GM18909 (cell line): ENCODE measurements around the gene RTEL1.

Source experiments
- ATAC-seq: cut with Tn5 transposase; IDR thresholded peaks from one replicate; pipeline ENCODE4 v1.9.1; 2021; ENCODE audit warnings: mild to moderate bottlenecking; ENCODE audit not compliant: unreplicated experiment, poor library complexity

RTEL1 gene

DNA sequence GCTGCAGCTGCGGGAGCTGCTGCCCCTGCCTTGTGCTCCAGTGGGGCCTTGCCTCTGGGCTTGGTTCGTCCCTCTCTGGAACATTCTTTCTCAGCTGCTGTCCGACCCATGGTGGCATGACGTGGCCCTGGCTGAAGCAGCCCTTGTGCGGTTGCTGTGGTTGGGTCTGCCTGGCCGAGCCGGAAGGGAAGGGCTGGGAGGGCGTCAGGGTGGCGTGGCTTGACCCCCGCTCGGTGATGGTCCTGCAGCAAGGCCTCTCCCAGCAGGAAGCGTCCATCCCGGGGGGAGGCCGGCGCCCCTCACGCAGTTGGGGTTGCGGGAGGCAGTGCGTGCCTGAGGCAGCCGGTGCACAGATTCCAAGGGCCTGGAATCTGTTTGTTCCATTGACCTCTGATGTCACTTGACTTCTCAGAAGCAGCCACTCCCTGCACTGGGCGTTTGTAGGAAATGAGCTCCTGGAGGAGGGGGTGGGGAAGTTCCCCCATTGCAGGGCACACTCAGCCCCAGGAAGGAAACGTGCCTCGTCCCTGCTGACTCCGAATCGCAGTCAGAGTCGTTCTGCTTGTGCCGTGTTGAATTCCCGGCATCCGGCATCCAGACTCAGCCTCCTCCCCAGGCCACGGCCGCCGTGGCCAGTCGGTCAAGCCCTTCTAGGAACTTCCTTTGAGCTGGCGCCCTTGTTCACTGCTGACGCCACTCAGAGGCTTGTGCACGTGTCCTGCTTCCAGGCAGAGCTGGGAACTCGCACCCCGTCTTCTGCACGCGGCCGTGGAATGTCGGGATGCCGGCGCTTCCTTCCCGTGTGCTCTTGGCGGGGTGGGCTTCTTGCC is 28.6 kb downstream of the RTEL1 start:
- ATAC-seq, result no peak

DNA sequence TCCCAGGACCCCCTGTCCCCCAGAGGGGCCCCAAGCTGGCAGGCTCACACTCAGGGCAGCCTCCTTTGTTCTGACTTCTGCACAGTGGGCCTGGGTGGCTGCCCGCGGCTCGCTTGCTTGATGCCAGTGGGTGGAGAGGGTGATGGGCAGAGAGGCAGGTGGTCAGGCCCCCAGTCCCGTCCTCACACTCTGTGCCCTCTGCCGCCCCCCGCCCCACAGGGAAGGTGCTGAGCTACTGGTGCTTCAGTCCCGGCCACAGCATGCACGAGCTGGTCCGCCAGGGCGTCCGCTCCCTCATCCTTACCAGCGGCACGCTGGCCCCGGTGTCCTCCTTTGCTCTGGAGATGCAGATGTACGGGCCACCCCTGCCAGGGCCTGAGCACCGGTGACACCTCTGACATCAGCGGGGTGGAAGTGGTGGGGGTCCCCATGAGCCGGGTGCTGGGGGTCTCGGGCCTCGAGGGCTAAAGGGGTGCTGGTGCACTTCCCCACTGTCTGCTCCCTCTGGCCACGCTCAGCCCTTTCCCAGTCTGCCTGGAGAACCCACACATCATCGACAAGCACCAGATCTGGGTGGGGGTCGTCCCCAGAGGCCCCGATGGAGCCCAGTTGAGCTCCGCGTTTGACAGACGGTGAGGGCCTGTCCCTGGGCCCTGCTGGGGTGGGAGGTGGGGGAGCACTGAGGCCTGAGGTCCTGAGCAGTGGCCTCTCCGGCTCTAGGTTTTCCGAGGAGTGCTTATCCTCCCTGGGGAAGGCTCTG is 29.5 kb downstream of the RTEL1 start:
- no peak for ATAC-seq

DNA sequence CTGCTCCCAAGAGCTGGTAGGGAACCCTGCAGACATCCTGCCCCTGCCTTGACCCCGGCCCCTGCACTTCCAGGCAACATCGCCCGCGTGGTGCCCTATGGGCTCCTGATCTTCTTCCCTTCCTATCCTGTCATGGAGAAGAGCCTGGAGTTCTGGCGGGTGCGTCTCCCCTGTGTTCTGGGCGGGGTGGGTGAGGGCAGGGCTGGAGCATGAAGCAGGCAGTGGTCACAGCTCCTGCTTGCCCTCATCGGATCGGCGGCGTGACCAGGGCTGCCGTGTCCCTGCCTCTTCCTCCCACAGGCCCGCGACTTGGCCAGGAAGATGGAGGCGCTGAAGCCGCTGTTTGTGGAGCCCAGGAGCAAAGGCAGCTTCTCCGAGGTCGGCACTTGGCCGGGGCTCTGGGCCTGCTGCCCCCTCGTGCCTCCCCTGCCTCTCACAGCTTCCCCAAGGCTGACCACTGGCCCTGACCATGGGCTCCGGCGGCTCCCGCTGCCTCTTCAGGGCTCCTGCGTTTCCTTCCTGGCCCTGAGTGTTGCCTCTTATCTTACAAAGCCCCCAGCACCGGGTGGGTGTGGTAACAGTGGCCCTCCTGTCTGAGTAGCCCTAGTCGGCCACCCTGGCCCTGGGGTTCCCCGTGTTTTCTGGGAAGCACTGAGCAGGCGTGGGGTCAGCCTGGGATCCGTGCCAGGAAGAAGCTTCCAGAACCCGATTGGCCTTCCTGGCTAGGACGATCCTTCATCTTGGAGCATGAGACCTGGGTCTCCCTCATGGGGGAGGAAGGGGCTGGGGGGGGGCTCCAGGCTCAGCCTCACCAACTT is 30.3 kb downstream of the RTEL1 start:
- ATAC-seq, result no peak

DNA sequence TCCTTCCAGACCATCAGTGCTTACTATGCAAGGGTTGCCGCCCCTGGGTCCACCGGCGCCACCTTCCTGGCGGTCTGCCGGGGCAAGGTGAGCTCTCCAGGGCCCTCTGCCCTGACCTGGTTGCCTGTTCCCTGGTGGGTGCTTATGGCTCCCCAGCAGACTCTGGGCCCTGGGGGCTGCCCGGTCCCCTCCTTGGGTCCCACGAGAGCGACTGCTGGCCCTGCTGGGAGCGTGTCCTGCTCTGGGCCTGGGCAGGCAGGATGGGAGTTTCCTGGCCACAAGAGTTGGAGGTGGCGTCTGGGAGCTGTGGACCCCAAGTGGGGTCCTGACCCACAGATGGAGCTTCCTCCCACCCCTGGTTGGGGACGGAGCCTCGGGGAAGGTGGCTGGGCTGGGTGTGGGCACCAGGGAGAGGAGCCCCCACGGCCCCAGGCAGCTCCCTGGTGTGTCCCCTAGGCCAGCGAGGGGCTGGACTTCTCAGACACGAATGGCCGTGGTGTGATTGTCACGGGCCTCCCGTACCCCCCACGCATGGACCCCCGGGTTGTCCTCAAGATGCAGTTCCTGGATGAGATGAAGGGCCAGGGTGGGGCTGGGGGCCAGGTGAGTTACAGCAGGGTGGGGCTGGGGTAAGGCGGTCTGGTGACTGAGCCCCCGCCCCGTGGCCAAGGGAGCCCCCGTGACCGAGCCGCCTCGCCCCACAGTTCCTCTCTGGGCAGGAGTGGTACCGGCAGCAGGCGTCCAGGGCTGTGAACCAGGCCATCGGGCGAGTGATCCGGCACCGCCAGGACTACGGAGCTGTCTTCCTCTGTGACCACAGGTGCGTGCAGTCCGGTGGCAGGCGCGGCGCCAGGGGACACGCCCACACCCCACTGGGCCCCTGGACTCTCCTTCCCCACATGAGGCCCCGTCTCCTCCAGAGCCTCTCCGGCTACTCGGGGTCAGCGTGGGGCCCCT is 31.2 kb downstream of the RTEL1 start:
- no peak for ATAC-seq

DNA sequence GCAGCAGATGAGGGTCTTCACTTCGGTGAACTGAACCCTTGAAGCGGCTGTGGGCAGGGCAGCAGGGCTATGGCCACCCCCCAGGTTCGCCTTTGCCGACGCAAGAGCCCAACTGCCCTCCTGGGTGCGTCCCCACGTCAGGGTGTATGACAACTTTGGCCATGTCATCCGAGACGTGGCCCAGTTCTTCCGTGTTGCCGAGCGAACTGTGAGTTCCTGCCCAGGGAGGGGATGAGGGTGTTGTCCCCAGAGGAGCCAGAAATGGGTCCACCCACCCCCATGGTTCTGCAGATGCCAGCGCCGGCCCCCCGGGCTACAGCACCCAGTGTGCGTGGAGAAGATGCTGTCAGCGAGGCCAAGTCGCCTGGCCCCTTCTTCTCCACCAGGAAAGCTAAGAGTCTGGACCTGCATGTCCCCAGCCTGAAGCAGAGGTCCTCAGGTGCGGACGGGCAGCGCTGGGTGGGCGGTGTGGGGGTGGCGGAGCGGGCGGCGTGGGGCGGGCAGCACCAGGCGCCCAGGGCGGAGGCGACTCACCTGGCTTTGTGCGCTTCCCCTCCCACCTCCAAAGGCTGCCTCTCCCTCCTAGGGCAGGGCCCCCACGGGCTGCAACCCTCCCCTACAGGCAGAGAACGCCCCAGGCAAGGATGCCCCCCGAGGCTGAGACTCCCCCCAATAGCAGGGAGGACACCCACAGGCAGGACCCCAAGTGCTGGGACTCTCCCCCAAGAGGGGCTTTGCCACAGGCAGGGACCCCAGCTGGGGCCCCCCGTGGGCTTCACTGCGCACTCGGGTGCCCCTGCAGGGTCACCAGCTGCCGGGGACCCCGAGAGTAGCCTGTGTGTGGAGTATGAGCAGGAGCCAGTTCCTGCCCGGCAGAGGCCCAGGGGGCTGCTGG is 32.1 kb downstream of the RTEL1 start:
- no peak for ATAC-seq

DNA sequence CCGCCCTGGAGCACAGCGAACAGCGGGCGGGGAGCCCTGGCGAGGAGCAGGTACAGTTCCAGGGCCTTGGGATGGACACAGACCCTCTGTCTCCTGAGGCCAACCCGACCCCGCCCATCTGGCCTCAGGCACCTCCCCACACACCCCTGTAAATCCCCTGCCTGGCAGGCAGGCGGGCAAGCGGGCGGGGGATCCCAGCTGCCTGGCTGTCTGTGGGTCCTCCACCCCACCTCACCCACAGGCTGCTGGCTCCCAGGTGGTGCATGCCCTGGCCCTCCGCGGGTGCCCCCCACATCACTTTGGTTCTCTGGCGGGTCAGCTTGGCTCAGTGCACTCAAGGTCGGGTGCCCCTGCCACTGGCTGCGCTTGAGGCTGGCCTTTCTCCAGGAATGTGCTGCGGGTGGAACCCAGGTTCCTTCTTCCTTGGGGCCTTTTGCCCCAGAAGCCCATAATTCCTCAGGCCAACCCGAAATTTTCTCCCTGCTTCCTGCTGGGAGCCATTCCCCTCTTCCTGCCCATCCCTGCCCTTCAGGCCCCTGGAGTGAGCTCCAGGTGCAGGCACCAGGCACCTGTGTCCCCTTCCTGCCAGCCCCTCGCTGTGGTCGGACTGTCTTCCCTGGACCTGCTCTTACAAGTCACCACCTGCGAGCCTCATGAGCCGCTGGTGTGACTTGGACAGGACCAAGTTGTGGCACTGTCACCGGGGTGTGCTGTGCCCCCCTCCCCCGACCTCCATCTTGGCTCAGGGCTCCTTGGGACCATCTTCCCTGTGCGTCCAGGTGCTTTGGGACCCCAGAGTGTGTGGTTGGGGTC is 33.0 kb downstream of the RTEL1 start:
- ATAC-seq, result no peak

DNA sequence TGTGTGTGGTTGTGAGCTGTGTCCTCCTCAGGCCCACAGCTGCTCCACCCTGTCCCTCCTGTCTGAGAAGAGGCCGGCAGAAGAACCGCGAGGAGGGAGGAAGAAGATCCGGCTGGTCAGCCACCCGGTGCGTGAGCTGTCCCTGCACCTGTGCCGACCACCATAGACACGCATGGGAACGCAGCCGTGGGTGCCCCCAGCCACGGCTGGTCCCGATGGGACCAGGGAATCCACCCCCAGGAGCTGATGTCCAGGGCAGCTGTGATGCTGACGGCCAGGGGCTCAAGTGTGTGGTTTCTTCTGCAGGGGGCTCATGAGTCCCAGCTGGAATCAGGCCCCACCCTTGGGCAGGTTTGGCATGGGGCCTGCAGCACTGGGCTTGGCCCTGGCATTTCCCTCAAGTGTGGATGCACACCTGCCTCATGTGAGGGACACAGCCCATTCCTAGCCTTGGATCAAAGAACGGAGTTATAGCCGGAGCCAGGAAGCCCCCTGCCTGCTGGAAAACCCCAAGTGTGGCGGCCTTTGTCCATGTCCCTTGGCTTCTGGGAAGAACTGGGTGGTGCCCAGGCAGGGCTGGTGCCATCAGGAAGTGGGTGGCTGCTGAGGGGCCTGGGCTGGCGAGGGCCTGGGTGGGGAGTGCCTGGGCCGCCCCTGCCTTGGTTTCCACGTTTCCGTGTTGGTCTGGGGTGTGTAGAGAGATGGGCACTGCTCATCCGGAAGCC is 33.8 kb downstream of the RTEL1 start:
- ATAC-seq, result no peak

DNA sequence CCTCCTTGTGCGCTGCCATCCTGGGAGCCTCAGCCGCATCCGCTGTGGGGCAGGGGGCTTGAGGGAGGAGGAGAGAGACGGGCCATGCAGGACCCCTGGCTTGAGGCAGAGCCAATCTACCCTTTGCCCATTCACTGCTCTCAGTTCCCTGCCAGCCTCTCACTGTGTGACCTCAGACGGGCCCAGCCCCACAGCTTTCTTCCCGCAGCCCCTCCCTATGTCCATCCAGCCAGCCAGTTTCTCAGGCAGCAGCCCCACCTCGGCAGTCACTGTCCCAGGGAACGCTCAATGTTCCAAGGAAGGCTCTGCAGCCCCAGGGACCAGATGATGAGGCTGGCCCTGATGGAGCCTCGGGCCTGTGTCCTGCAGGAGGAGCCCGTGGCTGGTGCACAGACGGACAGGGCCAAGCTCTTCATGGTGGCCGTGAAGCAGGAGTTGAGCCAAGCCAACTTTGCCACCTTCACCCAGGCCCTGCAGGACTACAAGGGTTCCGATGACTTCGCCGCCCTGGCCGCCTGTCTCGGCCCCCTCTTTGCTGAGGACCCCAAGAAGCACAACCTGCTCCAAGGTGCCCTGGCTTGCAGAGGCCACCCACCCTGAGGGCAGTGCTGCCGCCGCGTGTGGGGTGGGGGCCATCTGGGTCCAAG is 34.4 kb downstream of the RTEL1 start:
- ATAC-seq, result no peak

DNA sequence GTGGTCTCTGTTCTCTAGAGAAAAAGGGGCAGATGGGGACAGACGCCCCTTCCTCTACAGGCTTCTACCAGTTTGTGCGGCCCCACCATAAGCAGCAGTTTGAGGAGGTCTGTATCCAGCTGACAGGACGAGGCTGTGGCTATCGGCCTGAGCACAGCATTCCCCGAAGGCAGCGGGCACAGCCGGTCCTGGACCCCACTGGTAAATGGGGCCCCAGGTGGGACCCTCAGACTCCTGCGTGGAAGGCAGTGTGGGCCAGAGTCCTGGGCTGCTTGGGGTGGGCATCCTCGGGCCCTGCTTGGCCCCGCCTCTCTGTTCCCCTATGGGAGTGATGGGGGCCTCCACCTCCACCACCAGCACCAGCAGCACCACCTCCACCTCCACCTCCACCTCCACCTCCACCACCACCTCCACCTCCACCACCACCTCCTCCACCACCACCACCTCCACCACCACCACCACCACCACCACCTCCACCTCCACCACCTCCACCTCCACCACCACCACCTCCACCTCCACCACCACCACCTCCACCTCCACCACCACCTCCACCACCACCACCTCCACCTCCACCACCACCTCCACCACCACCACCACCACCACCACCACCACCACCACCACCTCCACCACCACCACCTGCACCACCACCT is 35.1 kb downstream of the RTEL1 start:
- ATAC-seq, result no peak

DNA sequence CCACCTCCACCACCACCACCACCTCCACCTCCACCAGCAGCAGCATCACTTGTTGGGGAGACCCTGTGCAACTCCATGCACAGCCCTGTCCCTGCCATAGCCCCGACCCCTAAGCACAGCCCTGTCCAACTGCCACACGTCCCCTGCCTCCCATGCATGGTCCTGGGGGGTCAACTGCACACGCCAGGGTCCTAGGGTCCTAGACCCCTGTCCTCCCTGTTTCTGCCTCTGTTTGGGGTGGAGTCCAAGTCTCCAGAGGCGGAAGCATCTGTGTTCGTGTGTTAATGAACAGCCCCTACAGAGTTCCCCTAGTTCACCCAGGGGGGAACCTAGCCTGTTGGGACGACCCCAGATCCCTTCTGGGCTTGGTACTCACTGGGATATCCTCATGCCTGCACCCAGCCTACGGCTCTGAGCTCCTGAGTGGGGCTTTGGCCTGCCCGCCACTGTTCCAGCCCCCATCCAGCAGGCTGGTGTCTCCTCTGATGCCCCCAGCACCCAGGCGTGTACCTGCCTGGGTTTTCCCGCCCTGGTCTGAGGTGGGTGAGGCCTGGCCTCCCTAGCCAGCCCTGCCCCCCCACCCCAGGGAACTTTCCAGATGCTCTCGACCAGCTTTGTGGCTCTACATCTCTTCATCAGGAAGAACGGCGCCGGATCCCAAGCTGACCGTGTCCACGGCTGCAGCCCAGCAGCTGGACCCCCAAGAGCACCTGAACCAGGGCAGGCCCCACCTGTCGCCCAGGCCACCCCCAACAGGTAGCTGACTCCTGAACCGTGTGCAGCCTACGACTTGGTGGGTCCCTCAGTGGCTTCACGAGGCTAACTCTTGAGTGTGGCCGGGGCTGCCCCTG is 35.8 kb downstream of the RTEL1 start:
- ATAC-seq, result no peak

DNA sequence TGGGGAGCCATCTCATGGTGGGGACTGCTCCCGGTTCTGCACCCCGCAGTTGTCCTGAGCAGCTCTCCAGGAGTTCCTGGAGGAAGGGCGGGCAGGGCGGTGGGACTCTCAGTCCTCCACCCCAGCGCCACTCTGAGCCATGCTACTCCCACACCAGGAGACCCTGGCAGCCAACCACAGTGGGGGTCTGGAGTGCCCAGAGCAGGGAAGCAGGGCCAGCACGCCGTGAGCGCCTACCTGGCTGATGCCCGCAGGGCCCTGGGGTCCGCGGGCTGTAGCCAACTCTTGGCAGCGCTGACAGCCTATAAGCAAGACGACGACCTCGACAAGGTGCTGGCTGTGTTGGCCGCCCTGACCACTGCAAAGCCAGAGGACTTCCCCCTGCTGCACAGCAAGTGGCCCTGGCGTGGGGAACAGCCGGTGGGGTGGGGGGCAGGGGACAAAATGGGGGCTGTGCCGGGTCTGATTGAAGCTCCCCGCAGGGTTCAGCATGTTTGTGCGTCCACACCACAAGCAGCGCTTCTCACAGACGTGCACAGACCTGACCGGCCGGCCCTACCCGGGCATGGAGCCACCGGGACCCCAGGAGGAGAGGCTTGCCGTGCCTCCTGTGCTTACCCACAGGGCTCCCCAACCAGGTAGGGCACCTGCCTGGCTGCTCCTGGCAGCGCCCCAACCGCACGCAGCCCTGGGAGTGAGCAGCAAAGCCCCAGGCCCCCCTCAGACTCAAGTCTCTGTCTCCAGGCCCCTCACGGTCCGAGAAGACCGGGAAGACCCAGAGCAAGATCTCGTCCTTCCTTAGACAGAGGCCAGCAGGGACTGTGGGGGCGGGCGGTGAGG is 36.7 kb downstream of the RTEL1 start:
- no peak for ATAC-seq

DNA sequence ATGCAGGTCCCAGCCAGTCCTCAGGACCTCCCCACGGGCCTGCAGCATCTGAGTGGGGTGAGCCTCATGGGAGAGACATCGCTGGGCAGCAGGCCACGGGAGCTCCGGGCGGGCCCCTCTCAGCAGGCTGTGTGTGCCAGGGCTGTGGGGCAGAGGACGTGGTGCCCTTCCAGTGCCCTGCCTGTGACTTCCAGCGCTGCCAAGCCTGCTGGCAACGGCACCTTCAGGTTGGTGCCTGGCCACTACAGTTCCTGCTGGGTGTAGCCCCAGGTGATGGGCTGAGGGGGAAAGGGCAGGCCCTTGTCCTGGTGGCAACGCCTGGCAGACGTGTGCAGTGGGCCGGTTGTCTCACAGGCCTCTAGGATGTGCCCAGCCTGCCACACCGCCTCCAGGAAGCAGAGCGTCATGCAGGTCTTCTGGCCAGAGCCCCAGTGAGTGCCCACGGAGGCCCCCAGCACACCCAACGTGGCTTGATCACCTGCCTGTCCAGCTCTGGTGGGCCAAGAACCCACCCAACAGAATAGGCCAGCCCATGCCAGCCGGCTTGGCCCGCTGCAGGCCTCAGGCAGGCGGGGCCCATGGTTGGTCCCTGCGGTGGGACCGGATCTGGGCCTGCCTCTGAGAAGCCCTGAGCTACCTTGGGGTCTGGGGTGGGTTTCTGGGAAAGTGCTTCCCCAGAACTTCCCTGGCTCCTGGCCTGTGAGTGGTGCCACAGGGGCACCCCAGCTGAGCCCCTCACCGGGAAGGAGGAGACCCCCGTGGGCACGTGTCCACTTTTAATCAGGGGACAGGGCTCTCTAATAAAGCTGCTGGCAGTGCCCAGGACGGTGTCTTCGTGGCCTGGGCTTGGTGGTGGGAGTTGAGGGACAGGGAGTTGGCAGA is 37.6 kb downstream of the RTEL1 start:
- ATAC-seq, result no peak

DNA sequence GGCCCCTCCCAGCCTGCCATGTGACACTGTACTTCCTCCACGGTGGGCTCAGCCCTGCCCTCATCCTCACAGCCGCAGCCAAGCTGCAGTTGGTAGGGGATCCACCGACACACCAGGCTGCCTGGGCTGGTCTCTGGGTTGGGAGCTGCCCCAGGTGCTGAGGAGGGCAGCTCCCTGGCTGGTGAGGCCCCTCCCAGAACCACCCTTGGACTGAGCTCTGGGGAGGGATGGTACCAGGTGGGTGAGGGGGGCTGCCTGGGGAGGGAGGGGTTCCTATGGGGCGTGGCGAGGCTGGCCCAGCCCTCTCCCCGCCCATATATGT is 38.2 kb downstream of the RTEL1 start:
- no peak for ATAC-seq
